ENCODE measurements around the gene RABEPK. TPM values are rescaled to one million over a fixed set of nuclear protein-coding genes. Genes with fewer than 3 reads are reported as not detected.
"Not testable (repeated sequence)": the region's sequence is repeated elsewhere in the genome, so short reads cannot be mapped to it uniquely, and the experiment has no call there.

RABEPK gene
- total RNA-seq, 1 experiment from 2014 or later: 28.1 TPM

DNA sequence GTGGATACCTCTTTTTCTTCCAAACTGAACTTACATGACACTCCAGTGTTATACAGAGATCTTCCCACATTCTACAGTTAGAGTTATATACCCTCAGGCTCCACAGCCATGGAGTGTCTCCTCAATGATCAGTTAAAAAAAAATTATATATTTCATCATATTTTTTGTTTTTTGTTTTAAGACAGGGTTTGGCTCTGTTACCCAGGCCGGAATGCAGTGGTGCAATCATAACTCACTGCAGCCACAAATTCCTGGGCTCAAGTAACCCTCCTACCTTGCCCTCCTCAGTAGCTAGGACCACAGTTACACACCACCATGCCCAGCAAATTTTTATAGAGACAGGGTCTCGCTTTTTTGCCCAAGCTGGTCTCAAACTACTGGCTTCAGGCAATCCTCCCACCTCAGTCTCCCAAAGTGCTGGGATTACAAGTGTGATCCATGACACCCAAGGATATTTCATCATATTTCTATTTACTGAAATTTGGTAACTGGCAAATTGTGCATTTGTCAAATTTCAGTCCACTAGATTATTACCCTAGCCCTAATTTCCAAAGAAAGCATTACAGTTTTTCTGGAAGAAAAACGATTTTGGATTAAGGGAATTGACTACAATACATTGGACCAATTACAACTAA is 38.9 kb upstream of the RABEPK start:
- Histone ChIP-seq H3K27me3 (replicated peaks; ENCODE audit: control insufficient read depth, insufficient read depth, low read length) (no peaks in the 10 kb centered on the region), H3K9me3 (no peaks in the 10 kb centered on the region), H3K4me3 (ENCODE audit: low read depth, low read length) (no peak overlapping the region), H3K4me1 (no peaks in the 10 kb centered on the region), H3K36me3 (ENCODE audit: control insufficient read depth, insufficient read depth, low read length) (no peaks in the 10 kb centered on the region)
- Mint-ChIP-seq H3K36me3 (ENCODE audit: insufficient read depth, unreplicated experiment) (peaks cover 26% of the 10 kb centered on the region), H3K4me1 (ENCODE audit: low read depth, unreplicated experiment) (peaks cover 12% of the 10 kb centered on the region), H3K27ac (ENCODE audit: unreplicated experiment) (no peak overlapping the region), H3K4me3 (ENCODE audit: unreplicated experiment) (no peak overlapping the region), H3K9me3 (ENCODE audit: unreplicated experiment) (no peaks in the 10 kb centered on the region), H3K27me3 (ENCODE audit: insufficient read depth, unreplicated experiment) (no peaks in the 10 kb centered on the region)
- TF ChIP-seq, protein P1, sequence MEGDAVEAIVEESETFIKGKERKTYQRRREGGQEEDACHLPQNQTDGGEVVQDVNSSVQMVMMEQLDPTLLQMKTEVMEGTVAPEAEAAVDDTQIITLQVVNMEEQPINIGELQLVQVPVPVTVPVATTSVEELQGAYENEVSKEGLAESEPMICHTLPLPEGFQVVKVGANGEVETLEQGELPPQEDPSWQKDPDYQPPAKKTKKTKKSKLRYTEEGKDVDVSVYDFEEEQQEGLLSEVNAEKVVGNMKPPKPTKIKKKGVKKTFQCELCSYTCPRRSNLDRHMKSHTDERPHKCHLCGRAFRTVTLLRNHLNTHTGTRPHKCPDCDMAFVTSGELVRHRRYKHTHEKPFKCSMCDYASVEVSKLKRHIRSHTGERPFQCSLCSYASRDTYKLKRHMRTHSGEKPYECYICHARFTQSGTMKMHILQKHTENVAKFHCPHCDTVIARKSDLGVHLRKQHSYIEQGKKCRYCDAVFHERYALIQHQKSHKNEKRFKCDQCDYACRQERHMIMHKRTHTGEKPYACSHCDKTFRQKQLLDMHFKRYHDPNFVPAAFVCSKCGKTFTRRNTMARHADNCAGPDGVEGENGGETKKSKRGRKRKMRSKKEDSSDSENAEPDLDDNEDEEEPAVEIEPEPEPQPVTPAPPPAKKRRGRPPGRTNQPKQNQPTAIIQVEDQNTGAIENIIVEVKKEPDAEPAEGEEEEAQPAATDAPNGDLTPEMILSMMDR (IDR thresholded peaks at IDR 0.05; ENCODE audit: insufficient read depth in 1 of 2, low read depth in 1 of 2, low read length in 1 of 2, severe bottlenecking in 1 of 2, unreplicated experiment in 1 of 2): no peak
- BruUV-seq (replicated peaks): no TSS peak
- POLR2A ChIA-PET: no interaction called here
- intact Hi-C loops (cut with micrococcal nuclease; ENCODE audit: unreplicated experiment): no loop called here
- CTCF ChIA-PET: no interaction called here
- peak in 1 of 2 experiments; percentile 11 for DNase-seq

- H3K4me3 Mint-ChIP-seq (ENCODE audit: unreplicated experiment); BruUV-seq (replicated peaks); intact Hi-C loops (cut with micrococcal nuclease; ENCODE audit: unreplicated experiment); H3K4me1 ChIP-seq; H3K9me3 Mint-ChIP-seq (ENCODE audit: unreplicated experiment); H3K9me3 ChIP-seq; POLR2A ChIA-PET; H3K4me3 ChIP-seq (ENCODE audit: low read depth, low read length); DNase-seq; H3K27me3 Mint-ChIP-seq (ENCODE audit: insufficient read depth, unreplicated experiment); CTCF ChIA-PET; H3K36me3 ChIP-seq (ENCODE audit: control insufficient read depth, insufficient read depth, low read length); H3K27ac Mint-ChIP-seq (ENCODE audit: unreplicated experiment); H3K27me3 ChIP-seq (replicated peaks; ENCODE audit: control insufficient read depth, insufficient read depth, low read length): not testable (repeated sequence)
- Mint-ChIP-seq H3K36me3 (ENCODE audit: insufficient read depth, unreplicated experiment) (peaks cover 18% of the 10 kb centered on the region), H3K4me1 (ENCODE audit: low read depth, unreplicated experiment) (peaks cover 12% of the 10 kb centered on the region)
These were observed 37.5 kb upstream of the RABEPK start for GRCh38 chr9:125162891-125163290.

DNA sequence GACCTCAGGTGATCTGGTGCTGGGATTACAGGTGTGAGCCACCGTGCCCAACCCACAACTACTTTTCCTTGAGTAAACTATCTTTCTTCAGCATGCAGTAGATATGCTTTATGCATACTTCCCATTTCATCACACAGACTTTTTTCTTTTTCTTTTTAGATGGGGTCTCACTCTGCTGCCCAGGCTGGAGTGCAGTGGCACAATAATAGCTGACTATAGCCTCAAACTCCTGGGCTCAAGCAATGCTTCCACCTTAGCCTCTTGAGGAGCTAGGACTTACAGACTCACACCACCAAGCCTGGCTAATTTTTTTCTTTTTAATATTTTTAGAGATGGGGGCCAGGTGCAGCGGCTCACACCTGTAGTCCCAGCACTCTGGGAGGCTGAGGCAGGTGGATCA is 33.6 kb upstream of the RABEPK start:
- Histone ChIP-seq H3K27me3 (replicated peaks; ENCODE audit: control insufficient read depth, insufficient read depth, low read length) (no peaks in the 10 kb centered on the region), H3K9me3 (no peaks in the 10 kb centered on the region), H3K4me3 (ENCODE audit: low read depth, low read length) (no peak overlapping the region), H3K36me3 (ENCODE audit: control insufficient read depth, insufficient read depth, low read length) (no peaks in the 10 kb centered on the region), H3K4me1 (no peaks in the 10 kb centered on the region)
- DNase-seq: no peak
- Mint-ChIP-seq H3K27ac (ENCODE audit: unreplicated experiment) (no peak overlapping the region), H3K9me3 (ENCODE audit: unreplicated experiment) (no peaks in the 10 kb centered on the region), H3K4me1 (ENCODE audit: low read depth, unreplicated experiment) (no peaks in the 10 kb centered on the region), H3K4me3 (ENCODE audit: unreplicated experiment) (no peak overlapping the region), H3K27me3 (ENCODE audit: insufficient read depth, unreplicated experiment) (no peaks in the 10 kb centered on the region), H3K36me3 (ENCODE audit: insufficient read depth, unreplicated experiment) (peaks cover 49% of the 10 kb centered on the region)
- ChIA-PET POLR2A (no interaction called here), CTCF (no interaction called here)
- no TSS peak for BruUV-seq (replicated peaks)
- TF ChIP-seq, protein P1 (IDR thresholded peaks at IDR 0.05; ENCODE audit: insufficient read depth in 1 of 2, low read depth in 1 of 2, low read length in 1 of 2, severe bottlenecking in 1 of 2, unreplicated experiment in 1 of 2): no peak
- intact Hi-C loops (cut with micrococcal nuclease; ENCODE audit: unreplicated experiment): no loop called here

DNA sequence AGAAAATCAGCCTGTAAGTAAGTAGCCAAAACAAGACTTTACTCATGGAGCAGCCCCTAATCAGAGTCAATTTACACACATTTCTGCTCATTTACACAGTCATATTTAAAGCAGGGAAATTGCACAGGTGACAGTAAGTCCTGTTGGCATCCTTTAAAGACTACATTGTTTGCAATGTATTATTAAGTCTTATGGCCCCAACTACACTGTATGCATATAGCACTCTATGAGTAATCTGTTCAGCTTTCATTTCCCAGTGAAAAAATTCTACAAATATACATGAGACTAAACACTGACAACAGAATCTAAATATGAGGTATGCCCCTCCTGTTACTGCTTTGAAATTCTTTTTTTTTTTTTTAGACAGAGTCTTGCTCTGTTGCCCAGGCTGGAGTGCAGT is 30.4 kb upstream of the RABEPK start:
- TF ChIP-seq, protein P1 (IDR thresholded peaks at IDR 0.05; ENCODE audit: insufficient read depth in 1 of 2, low read depth in 1 of 2, low read length in 1 of 2, severe bottlenecking in 1 of 2, unreplicated experiment in 1 of 2): no peak
- intact Hi-C loops (cut with micrococcal nuclease; ENCODE audit: unreplicated experiment): no loop called here
- BruUV-seq (replicated peaks): no TSS peak
- no peaks in the 10 kb centered on the region for H3K9me3 ChIP-seq
- H3K36me3 ChIP-seq (ENCODE audit: control insufficient read depth, insufficient read depth, low read length): no peaks in the 10 kb centered on the region
- H3K4me1 ChIP-seq: no peaks in the 10 kb centered on the region
- no peaks in the 10 kb centered on the region for H3K4me1 Mint-ChIP-seq (ENCODE audit: low read depth, unreplicated experiment)
- H3K27me3 ChIP-seq (replicated peaks; ENCODE audit: control insufficient read depth, insufficient read depth, low read length): no peaks in the 10 kb centered on the region
- ChIA-PET POLR2A (no interaction called here), CTCF (no interaction called here)
- H3K4me3 ChIP-seq (ENCODE audit: low read depth, low read length): no peak overlapping the region
- DNase-seq: no peak
- no peak overlapping the region for H3K4me3 Mint-ChIP-seq (ENCODE audit: unreplicated experiment)
- H3K27me3 Mint-ChIP-seq (ENCODE audit: insufficient read depth, unreplicated experiment): no peaks in the 10 kb centered on the region
- H3K27ac Mint-ChIP-seq (ENCODE audit: unreplicated experiment): no peak overlapping the region
- H3K36me3 Mint-ChIP-seq (ENCODE audit: insufficient read depth, unreplicated experiment): peaks cover 66% of the 10 kb centered on the region
- no peaks in the 10 kb centered on the region for H3K9me3 Mint-ChIP-seq (ENCODE audit: unreplicated experiment)
